Activated CD8-positive, alpha-beta T cell treated with anti-CD3 and anti-CD28 coated beads for 36 hours (primary cell): ENCODE results near the gene RASSF4. TPM values are rescaled to one million over a fixed set of nuclear protein-coding genes. Genes with fewer than 3 reads are reported as not detected.

Experiments
- ATAC-seq: fragments of 200-7000 bp; cut with Tn5 transposase; one replicate; pipeline ENCODE4 v1.10.0; 2021; ENCODE audit warnings: mild to moderate bottlenecking, moderate library complexity
- CTCF ChIA-PET: fragments of 350-600 bp; sonication (Branson Sonifier 250); formaldehyde crosslinking; loops from one replicate; lab custom pipeline; 2021; ENCODE audit warnings: antibody characterized with exemption; lab: Charles Lee
- POLR2A ChIA-PET: fragments of 350-600 bp; sonication (Branson Sonifier 250); formaldehyde crosslinking; loops from one replicate; lab custom pipeline; 2021; ENCODE audit warnings: antibody characterized with exemption; lab: Charles Lee
- DNase-seq: peaks from one replicate; pipeline ENCODE4 v3.0.0-alpha.2; 2020
- H3K27ac Mint-ChIP-seq: one replicate; pipeline ENCODE4 v1.8.0; 2021; ENCODE audit warnings: mild to moderate bottlenecking, mixed read lengths
- H3K27me3 Mint-ChIP-seq: one replicate; pipeline ENCODE4 v1.8.0; 2021; ENCODE audit warnings: mixed read lengths
- H3K36me3 Mint-ChIP-seq: one replicate; pipeline ENCODE4 v1.8.0; 2021; ENCODE audit warnings: low read depth, mixed read lengths
- H3K4me1 Mint-ChIP-seq: one replicate; pipeline ENCODE4 v1.8.0; 2021; ENCODE audit warnings: low read depth, mixed read lengths
- H3K4me3 Mint-ChIP-seq: one replicate; pipeline ENCODE4 v1.8.0; 2021; ENCODE audit warnings: mild to moderate bottlenecking, moderate library complexity, mixed read lengths
- H3K9me3 Mint-ChIP-seq: one replicate; pipeline ENCODE4 v1.8.0; 2021; ENCODE audit warnings: mixed read lengths
- CTCF ChIP-seq: fragments of 200-600 bp; IDR thresholded peaks from one replicate; pipeline ENCODE4 v1.8.0; 2022; ENCODE audit warnings: antibody characterized with exemption, mild to moderate bottlenecking
- intact Hi-C: fragments of 100-400 bp; cut with micrococcal nuclease; formaldehyde crosslinking; loops from one replicate; pipeline ENCODE4 v1.10.0; 2022
- total RNA-seq, 2 experiments: library from RNA; stranded (reverse); gene quantifications; one replicate each; pipeline ENCODE4 v1.2.3, GENCODE V29; 2021

Gene RASSF4
- total RNA-seq, 2 experiments from 2014 or later, result 1.8 to 1.9 TPM

GRCh38 chr10:44966816-44967509, 7.4 kb downstream of the RASSF4 start:
- TF ChIP-seq CTCF, result peak; percentile 35

GRCh38 chr10:44967616-44968015, 8.0 kb downstream of the RASSF4 start:
- H3K36me3 Mint-ChIP-seq, result no peaks in the 10 kb centered on the region
- peak overlapping the region; percentile 39 for H3K27ac Mint-ChIP-seq
- no peaks in the 10 kb centered on the region for H3K9me3 Mint-ChIP-seq
- H3K27me3 Mint-ChIP-seq, result no peaks in the 10 kb centered on the region
- ChIA-PET CTCF (interaction anchor here (0.7 to 2.9 kb wide), 9 partner anchors 8 to 35 kb away, joined by 3 to 17 read pairs (median 9); partner anchors contain the start of genes DEPP1 and RASSF4), POLR2A (interaction anchor here (0.6 to 1.8 kb wide), 4 partner anchors 9 to 34 kb away, joined by 3 to 5 read pairs (median 4); no protein-coding TSS in a partner anchor)
- no peak for TF ChIP-seq CTCF
- intact Hi-C loops, result no loop called here
- H3K4me1 Mint-ChIP-seq, result peaks cover 38% of the 10 kb centered on the region
- DNase-seq (no peak), ATAC-seq (no peak)
- no peak overlapping the region for H3K4me3 Mint-ChIP-seq

More at GRCh38 chr10:44966816-44967509, 7.4 kb downstream of the RASSF4 start:
- no peak for DNase-seq
- Mint-ChIP-seq H3K36me3 (no peaks in the 10 kb centered on the region), H3K27me3 (no peaks in the 10 kb centered on the region), H3K4me3 (no peak overlapping the region), H3K4me1 (peaks cover 38% of the 10 kb centered on the region), H3K27ac (no peak overlapping the region), H3K9me3 (no peaks in the 10 kb centered on the region)
- intact Hi-C loops, result no loop called here
- CTCF ChIA-PET, result interaction anchor here (0.9 to 2.5 kb wide), 10 partner anchors 9 to 36 kb away, joined by 3 to 17 read pairs (median 4); no protein-coding TSS in a partner anchor
- no peak for ATAC-seq
- POLR2A ChIA-PET, result interaction anchor here (0.6 to 1.8 kb wide), 3 partner anchors 9 to 35 kb away, joined by 4 to 5 read pairs (median 5); no protein-coding TSS in a partner anchor

- H3K9me3 Mint-ChIP-seq, result no peaks in the 10 kb centered on the region
- H3K4me1 Mint-ChIP-seq, result peaks cover 38% of the 10 kb centered on the region
- intact Hi-C loops, result no loop called here
- H3K27ac Mint-ChIP-seq, result peak overlapping the region; percentile 39
- DNase-seq (peak; percentile 43), ATAC-seq (peak; percentile 42)
- CTCF ChIA-PET, result interaction anchor here (0.7 to 2.9 kb wide), 8 partner anchors 8 to 35 kb away, joined by 3 to 10 read pairs (median 6); partner anchors contain the start of genes DEPP1 and RASSF4
- POLR2A ChIA-PET, result interaction anchor here (0.6 to 1.8 kb wide), 4 partner anchors 10 to 32 kb away, joined by 3 to 5 read pairs (median 4); no protein-coding TSS in a partner anchor
- no peak for TF ChIP-seq CTCF
- no peaks in the 10 kb centered on the region for H3K36me3 Mint-ChIP-seq
- H3K4me3 Mint-ChIP-seq, result no peak overlapping the region
- H3K27me3 Mint-ChIP-seq, result no peaks in the 10 kb centered on the region
These were observed 8.5 kb downstream of the RASSF4 start for GRCh38 chr10:44968091-44968490.

- TF ChIP-seq CTCF, result no peak
- no peaks in the 10 kb centered on the region for H3K36me3 Mint-ChIP-seq
- H3K27ac Mint-ChIP-seq, result peak overlapping the region; percentile 39
- CTCF ChIA-PET, result interaction anchor here (0.7 to 2.9 kb wide), 4 partner anchors 10 to 36 kb away, joined by 3 to 10 read pairs (median 6); partner anchors contain the start of gene RASSF4
- peak overlapping the region; percentile 14 for H3K4me3 Mint-ChIP-seq
- DNase-seq (peak; percentile 71), ATAC-seq (peak; percentile 77)
- POLR2A ChIA-PET, result interaction anchor here (0.6 to 1.8 kb wide), 4 partner anchors 10 to 32 kb away, joined by 3 to 5 read pairs (median 4); no protein-coding TSS in a partner anchor
- no peaks in the 10 kb centered on the region for H3K9me3 Mint-ChIP-seq
- peaks cover 43% of the 10 kb centered on the region for H3K4me1 Mint-ChIP-seq
- intact Hi-C loops, result no loop called here
- H3K27me3 Mint-ChIP-seq, result no peaks in the 10 kb centered on the region
These were observed 9.1 kb downstream of the RASSF4 start for GRCh38 chr10:44968500-44969400.
